Astrocyte of the cerebellum (primary cell): ENCODE measurements around the gene SYT5.
"Not testable (repeated sequence)": the region's sequence is repeated elsewhere in the genome, so short reads cannot be mapped to it uniquely, and the experiment has no call there.

ENCODE experiments used
- DNase-seq: peaks from one replicate; pipeline ENCODE4 v3.0.0-alpha.2; 2011; ENCODE audit warnings: low read depth
- H3K4me3 ChIP-seq: 2 replicates; pipeline ENCODE4 v1.5.1; 2011; ENCODE audit warnings: mild to moderate bottlenecking, low read depth, low read length, moderate library complexity
- in situ Hi-C: cut with HindIII; loops from 2 replicates; pipeline ENCODE4 v1.10.0; 2017; ENCODE audit warnings: low sequenced_read_pairs
- TF ChIP-seq, protein P1 (sequence below): IDR thresholded peaks from 2 replicates; pipeline ENCODE4 v1.5.1; 2012; ENCODE audit warnings: low read length, low read depth, moderate library complexity, mild to moderate bottlenecking; ENCODE audit errors: missing control alignments

Gene SYT5

DNA sequence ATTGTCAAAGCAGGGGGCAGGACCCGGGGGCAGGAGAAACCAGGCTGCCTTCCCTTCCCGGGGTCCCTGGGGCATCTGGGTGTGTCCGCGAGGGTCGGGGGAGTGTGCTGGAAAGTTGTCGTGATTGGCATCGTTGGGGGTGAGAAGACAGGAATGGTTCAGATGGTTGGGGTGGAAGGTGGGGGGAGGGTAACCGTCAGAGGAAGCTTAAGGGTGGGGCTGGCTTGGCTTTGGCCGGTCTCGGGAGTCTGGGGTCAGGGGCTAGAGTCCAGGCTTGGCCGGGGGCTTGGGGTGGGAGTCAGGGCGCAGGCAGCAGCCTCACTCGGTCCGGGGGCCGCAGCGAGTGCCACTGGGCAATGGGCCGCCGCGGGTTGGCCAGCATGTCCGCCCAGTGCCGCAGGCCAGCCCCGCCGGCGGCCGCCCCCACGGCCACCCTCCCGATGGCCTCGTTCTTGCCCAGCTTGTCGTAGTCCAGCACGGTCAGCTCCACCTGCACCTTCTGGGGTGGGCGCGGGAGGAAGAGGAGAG is 6.8 kb downstream of the SYT5 start:
- no peak for DNase-seq
- TF ChIP-seq, protein P1, sequence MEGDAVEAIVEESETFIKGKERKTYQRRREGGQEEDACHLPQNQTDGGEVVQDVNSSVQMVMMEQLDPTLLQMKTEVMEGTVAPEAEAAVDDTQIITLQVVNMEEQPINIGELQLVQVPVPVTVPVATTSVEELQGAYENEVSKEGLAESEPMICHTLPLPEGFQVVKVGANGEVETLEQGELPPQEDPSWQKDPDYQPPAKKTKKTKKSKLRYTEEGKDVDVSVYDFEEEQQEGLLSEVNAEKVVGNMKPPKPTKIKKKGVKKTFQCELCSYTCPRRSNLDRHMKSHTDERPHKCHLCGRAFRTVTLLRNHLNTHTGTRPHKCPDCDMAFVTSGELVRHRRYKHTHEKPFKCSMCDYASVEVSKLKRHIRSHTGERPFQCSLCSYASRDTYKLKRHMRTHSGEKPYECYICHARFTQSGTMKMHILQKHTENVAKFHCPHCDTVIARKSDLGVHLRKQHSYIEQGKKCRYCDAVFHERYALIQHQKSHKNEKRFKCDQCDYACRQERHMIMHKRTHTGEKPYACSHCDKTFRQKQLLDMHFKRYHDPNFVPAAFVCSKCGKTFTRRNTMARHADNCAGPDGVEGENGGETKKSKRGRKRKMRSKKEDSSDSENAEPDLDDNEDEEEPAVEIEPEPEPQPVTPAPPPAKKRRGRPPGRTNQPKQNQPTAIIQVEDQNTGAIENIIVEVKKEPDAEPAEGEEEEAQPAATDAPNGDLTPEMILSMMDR, result no peak
- in situ Hi-C loops, result loop anchor here (5.0 to 10.0 kb wide), 6 partner anchors 44 to 242 kb away; partner anchors contain the start of genes COX6B2, PPP1R12C and PPP6R1
- peak overlapping the region; percentile 39 for H3K4me3 ChIP-seq

DNA sequence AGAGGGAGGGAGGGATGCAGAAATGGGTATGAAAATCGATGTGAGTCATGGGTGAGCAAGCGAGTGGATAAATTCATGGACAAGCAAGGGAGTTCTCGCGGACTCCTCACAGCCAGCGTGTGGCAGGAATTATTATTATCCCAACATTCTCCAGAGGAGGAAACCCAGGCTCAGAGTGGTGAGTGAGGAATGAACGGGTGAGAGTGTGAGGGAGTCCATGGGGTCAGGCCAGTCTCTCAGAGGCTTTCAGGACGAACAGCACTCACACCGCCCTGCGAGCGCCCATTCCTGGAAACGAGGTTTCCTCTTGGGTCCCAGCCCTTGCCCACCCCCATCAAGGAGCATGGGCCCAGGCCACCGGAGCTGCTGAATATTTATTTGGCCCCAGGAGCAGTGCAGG is 7.3 kb downstream of the SYT5 start:
- in situ Hi-C loops, result loop anchor here (5.0 to 10.0 kb wide), 6 partner anchors 45 to 242 kb away; partner anchors contain the start of genes COX6B2, PPP1R12C and PPP6R1
- TF ChIP-seq, protein P1, result no peak
- H3K4me3 ChIP-seq, result no peak overlapping the region
- no peak for DNase-seq

- DNase-seq, H3K4me3 ChIP-seq: not testable (repeated sequence)
- in situ Hi-C loops, result loop anchor here (5.0 to 10.0 kb wide), 6 partner anchors 45 to 242 kb away; partner anchors contain the start of genes COX6B2, PPP1R12C and PPP6R1
Measured at GRCh38 chr19:55172318-55172717, 7.8 kb downstream of the SYT5 start.

GRCh38 chr19:55171440-55171839 is 8.6 kb downstream of the SYT5 start:
- TF ChIP-seq, protein P1, result no peak

GRCh38 chr19:55169136-55169535 is 11.0 kb downstream of the SYT5 start:
- TF ChIP-seq, protein P1, result no peak
- DNase-seq, result no peak
- H3K4me3 ChIP-seq, result no peak overlapping the region
- in situ Hi-C loops, result no loop called here

More at GRCh38 chr19:55171440-55171839, 8.6 kb downstream of the SYT5 start:
- in situ Hi-C loops, result loop anchor here (5.0 to 10.0 kb wide), 6 partner anchors 46 to 243 kb away; partner anchors contain the start of genes COX6B2, PPP1R12C and PPP6R1
- H3K4me3 ChIP-seq, result no peak overlapping the region
- DNase-seq, result no peak

DNA sequence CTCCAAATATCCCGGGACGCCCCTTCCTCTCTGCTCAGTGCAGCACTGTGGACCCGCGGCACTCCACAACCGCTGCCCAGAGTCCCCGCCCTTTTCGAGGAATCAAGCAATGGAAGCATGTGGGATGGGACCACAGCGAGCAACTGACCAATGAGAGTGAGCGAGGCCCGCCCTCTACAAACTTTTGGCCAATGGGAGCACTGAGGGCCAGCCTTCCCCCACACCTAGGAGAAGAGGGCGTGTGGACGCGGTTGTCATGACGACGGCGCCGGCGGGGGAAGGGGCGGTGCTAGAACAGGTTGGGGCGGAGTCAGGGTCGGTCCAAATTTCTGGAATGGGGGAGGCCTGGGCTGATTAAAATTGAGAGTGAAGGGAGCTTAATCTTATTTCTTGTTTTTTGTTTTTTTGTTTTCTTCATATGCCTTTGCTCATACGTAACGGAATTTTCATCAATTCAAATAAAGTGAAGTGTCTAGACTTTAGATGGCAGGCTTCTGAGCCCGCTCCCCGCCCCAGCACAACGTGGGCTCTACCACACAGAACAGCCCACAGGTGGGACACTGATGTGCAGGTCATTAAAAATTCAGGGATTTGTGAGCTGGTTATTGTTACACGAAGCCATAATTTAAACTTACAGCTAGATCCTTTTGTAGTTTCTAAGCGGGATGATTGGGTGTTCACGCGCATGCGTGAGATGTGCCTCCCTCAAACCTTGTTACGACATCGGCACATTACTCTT is 13.4 kb downstream of the SYT5 start, which contains the start of gene DNAAF3:
DNAAF3 (minus strand) TSS at position 84 of the 739 bp plus-strand sequence. CDS start 200 bp downstream, outside the sequence.
- TF ChIP-seq, protein P1, result no peak
- in situ Hi-C loops, result no loop called here
- H3K4me3 ChIP-seq, result peak within 1 kb of the TSS; percentile 47
- peak; percentile 93 for DNase-seq

DNA sequence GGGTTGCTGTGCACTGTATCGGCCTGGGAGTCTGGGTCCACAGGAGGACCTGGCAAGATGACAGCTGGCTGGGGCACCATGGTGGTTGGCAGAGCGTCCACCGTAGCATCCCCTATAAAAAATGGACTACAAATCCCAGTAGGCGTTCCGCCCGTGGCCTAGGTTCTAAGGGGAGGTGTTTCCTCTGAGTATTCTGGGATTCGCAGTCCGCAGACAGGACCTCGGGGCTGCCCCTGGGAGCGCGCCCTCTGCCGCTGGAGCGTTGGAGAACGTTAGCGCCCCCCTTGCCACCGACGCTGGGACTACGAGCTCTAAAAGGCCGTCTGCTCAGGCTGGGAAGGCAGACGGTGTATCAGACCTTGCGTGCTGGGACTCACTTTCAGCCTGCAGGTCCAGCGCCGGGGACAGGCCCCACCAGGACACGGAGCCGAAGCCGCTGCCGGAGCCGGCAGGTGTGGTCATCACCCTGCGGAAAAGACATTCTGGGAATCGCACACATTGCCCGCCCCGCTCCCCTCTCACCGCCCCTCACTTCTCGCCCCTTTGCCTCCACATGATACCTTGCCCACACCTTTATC is 14.0 kb downstream of the SYT5 start:
- peak; percentile 32 for DNase-seq
- peak overlapping the region; percentile 47 for H3K4me3 ChIP-seq
- TF ChIP-seq, protein P1, result peak; percentile 66
- in situ Hi-C loops, result no loop called here
